ENCODE data around the gene GPR87. TPM values are rescaled to one million over a fixed set of nuclear protein-coding genes. Genes with fewer than 3 reads are reported as not detected.

The GPR87 gene
- polyA plus RNA-seq, 3 donors: 0.04 TPM; not detected in 2

GRCh38 chr3:151297429-151297828 is 19.2 kb downstream of the GPR87 start:
- 34 to 70% (median 63%) methylated on average over 2 of the region's 2 CpGs for WGBS, 3 donors
- H3K27ac ChIP-seq (ENCODE audit: low read depth, low read length): no peak overlapping the region

- WGBS, 3 donors: 67 to 94% (median 81%) methylated on average over 3 of the region's 3 CpGs
- H3K27ac ChIP-seq (ENCODE audit: low read depth, low read length): no peak overlapping the region
Measured at GRCh38 chr3:151296226-151296625, 20.4 kb downstream of the GPR87 start.

- no peak overlapping the region for H3K27ac ChIP-seq (ENCODE audit: low read depth, low read length)
- WGBS, 3 donors: 68 to 74% (median 69%) methylated on average over 6 of the region's 6 CpGs
Measured at GRCh38 chr3:151293127-151293526, 23.5 kb downstream of the GPR87 start.

GRCh38 chr3:151290673-151291072 is 25.9 kb downstream of the GPR87 start:
- H3K27ac ChIP-seq (ENCODE audit: low read depth, low read length): no peak overlapping the region
- WGBS, 3 donors: 56 to 64% (median 60%) methylated on average over 3 of the region's 3 CpGs

- WGBS, 3 donors: 38 to 55% (median 47%) methylated on average over 3 of the region's 3 CpGs
Measured at GRCh38 chr3:151289445-151289844, 27.2 kb downstream of the GPR87 start.

GRCh38 chr3:151285940-151286339 is 30.7 kb downstream of the GPR87 start:
- no peak overlapping the region for H3K27ac ChIP-seq (ENCODE audit: low read depth, low read length)
- WGBS, 3 donors: 67 to 71% (median 68%) methylated on average over 1 of the region's 1 CpG

More at GRCh38 chr3:151289445-151289844, 27.2 kb downstream of the GPR87 start:
- H3K27ac ChIP-seq (ENCODE audit: low read depth, low read length): no peak overlapping the region

GRCh38 chr3:151283907-151284461 is 32.6 kb downstream of the GPR87 start:
- no peak overlapping the region for H3K27ac ChIP-seq (ENCODE audit: low read depth, low read length)
- WGBS, 3 donors: 18 to 43% (median 36%) methylated on average over 5 of the region's 5 CpGs

- no peak overlapping the region for H3K27ac ChIP-seq (ENCODE audit: low read depth, low read length)
- WGBS, 3 donors: 66 to 69% (median 69%) methylated on average over 4 of the region's 4 CpGs
Measured at GRCh38 chr3:151283387-151283786, 33.2 kb downstream of the GPR87 start.

GRCh38 chr3:151282921-151283320 is 33.7 kb downstream of the GPR87 start:
- 0 to 2% (median 0%) methylated on average over 1 of the region's 1 CpG for WGBS, 3 donors
- no peak overlapping the region for H3K27ac ChIP-seq (ENCODE audit: low read depth, low read length)

GRCh38 chr3:151281671-151282324 is 34.8 kb downstream of the GPR87 start:
- 80 to 89% (median 88%) methylated on average over 9 of the region's 9 CpGs for WGBS, 3 donors
- H3K27ac ChIP-seq (ENCODE audit: low read depth, low read length): no peak overlapping the region

- 28 to 75% (median 36%) methylated on average over 4 of the region's 4 CpGs for WGBS, 3 donors
- H3K27ac ChIP-seq (ENCODE audit: low read depth, low read length): no peak within 1 kb of the TSS
Measured at GRCh38 chr3:151278230-151278629, 38.4 kb downstream of the GPR87 start, which contains the start of gene P2RY14. P2RY14 (minus strand) TSS chr3:151278542; CDS start chr3:151214316, 64,226 bp downstream.

- WGBS, 3 donors: 62 to 86% (median 82%) methylated on average over 6 of the region's 6 CpGs
- no peak overlapping the region for H3K27ac ChIP-seq (ENCODE audit: low read depth, low read length)
Measured at GRCh38 chr3:151276687-151277042, 40.0 kb downstream of the GPR87 start.

- 60 to 72% (median 70%) methylated on average over 2 of the region's 2 CpGs for WGBS, 3 donors
- H3K27ac ChIP-seq (ENCODE audit: low read depth, low read length): no peak overlapping the region
Measured at GRCh38 chr3:151276038-151276686, 40.5 kb downstream of the GPR87 start.

GRCh38 chr3:151275091-151275490 is 41.5 kb downstream of the GPR87 start:
- WGBS, 3 donors: 55 to 76% (median 59%) methylated on average over 5 of the region's 5 CpGs
- H3K27ac ChIP-seq (ENCODE audit: low read depth, low read length): no peak overlapping the region

GRCh38 chr3:151269631-151270030 is 47.0 kb downstream of the GPR87 start:
- H3K27ac ChIP-seq (ENCODE audit: low read depth, low read length): no peak overlapping the region
- WGBS, 3 donors: 60 to 77% (median 71%) methylated on average over 5 of the region's 5 CpGs

- WGBS, 3 donors: 75 to 91% (median 77%) methylated on average over 11 of the region's 11 CpGs
- H3K27ac ChIP-seq (ENCODE audit: low read depth, low read length): no peak overlapping the region
Measured at GRCh38 chr3:151268267-151269235, 48.1 kb downstream of the GPR87 start.

GRCh38 chr3:151267066-151267465 is 49.6 kb downstream of the GPR87 start:
- WGBS, 3 donors: 92 to 97% (median 93%) methylated on average over 1 of the region's 1 CpG
- no peak overlapping the region for H3K27ac ChIP-seq (ENCODE audit: low read depth, low read length)

GRCh38 chr3:151265866-151266265 is 50.8 kb downstream of the GPR87 start:
- H3K27ac ChIP-seq (ENCODE audit: low read depth, low read length): no peak overlapping the region
- WGBS, 3 donors: 71 to 79% (median 72%) methylated on average over 5 of the region's 5 CpGs

- 77 to 88% (median 85%) methylated on average over 5 of the region's 5 CpGs for WGBS, 3 donors
- H3K27ac ChIP-seq (ENCODE audit: low read depth, low read length): no peak overlapping the region
Measured at GRCh38 chr3:151265166-151265565, 51.5 kb downstream of the GPR87 start.

Data from adipose tissue (tissue), 3 donors.